BE2C (cell line): Measurements from ENCODE around the gene TUBA8.
A peak's percentile ranks its signal among the peaks of the same experiment; 100 is the strongest.

Experiments
- DNase-seq: peaks from one replicate; pipeline ENCODE4 v3.0.0-alpha.2; 2020
- H3K27me3 ChIP-seq: fragments of 250-450 bp; sonication (Bioruptor Pico); 2 replicates; pipeline ENCODE4 v1.5.1; 2020; ENCODE audit warnings: mild to moderate bottlenecking
- H3K36me3 ChIP-seq: fragments of 250-450 bp; sonication (Bioruptor Pico); 2 replicates; pipeline ENCODE4 v1.5.1; 2020; ENCODE audit warnings: mild to moderate bottlenecking
- H3K4me1 ChIP-seq: fragments of 250-450 bp; sonication (Bioruptor Pico); 2 replicates; pipeline ENCODE4 v1.5.1; 2020
- H3K4me3 ChIP-seq: 2 replicates; pipeline ENCODE4 v1.5.1; 2011; ENCODE audit warnings: low read depth, low read length
- H3K9me3 ChIP-seq: fragments of 250-450 bp; sonication (Bioruptor Pico); 2 replicates; pipeline ENCODE4 v1.5.1; 2020
- CTCF ChIP-seq: IDR thresholded peaks from 2 replicates; pipeline ENCODE4 v1.5.1; 2012; ENCODE audit warnings: mild to moderate bottlenecking, low read depth, low read length

TUBA8 gene

GRCh38 chr22:18075720-18076497 lies 34.7 kb upstream of the TUBA8 start:
- Histone ChIP-seq H3K4me3 (peak overlapping the region; percentile 1; the same call in 1 of the 2 replicates), H3K36me3 (peaks cover 19% of the 10 kb centered on the region), H3K9me3 (no peaks in the 10 kb centered on the region), H3K4me1 (peaks cover 9% of the 10 kb centered on the region), H3K27me3 (no peaks in the 10 kb centered on the region; the same call in 1 of the 2 replicates)
- peak; percentile 65 for DNase-seq
- TF ChIP-seq CTCF = peak; percentile 90

- H3K27me3 ChIP-seq = no peaks in the 10 kb centered on the region
- DNase-seq = no peak
Observed at GRCh38 chr22:18077087-18077638, 33.4 kb upstream of the TUBA8 start.

GRCh38 chr22:18077639-18078328 lies 32.8 kb upstream of the TUBA8 start, which contains the start of gene PEX26:
Gene PEX26 (plus strand): TSS chr22:18077990. CDS start chr22:18078377, 387 bp downstream.
- peaks cover 9% of the 10 kb centered on the region for H3K4me1 ChIP-seq
- no peaks in the 10 kb centered on the region for H3K9me3 ChIP-seq
- peaks cover 27% of the 10 kb centered on the region for H3K36me3 ChIP-seq
- TF ChIP-seq CTCF = no peak
- peak; percentile 93 for DNase-seq
- H3K4me3 ChIP-seq = peak within 1 kb of the TSS; percentile 99
- no peaks in the 10 kb centered on the region for H3K27me3 ChIP-seq

More at GRCh38 chr22:18077087-18077638, 33.4 kb upstream of the TUBA8 start:
- H3K9me3 ChIP-seq = no peaks in the 10 kb centered on the region
- H3K4me3 ChIP-seq = peak overlapping the region; percentile 99
- peaks cover 9% of the 10 kb centered on the region for H3K4me1 ChIP-seq
- H3K36me3 ChIP-seq = peaks cover 27% of the 10 kb centered on the region
- no peak for TF ChIP-seq CTCF

- peak; percentile 38 for DNase-seq
- TF ChIP-seq CTCF = no peak
- H3K27me3 ChIP-seq = no peaks in the 10 kb centered on the region
- H3K9me3 ChIP-seq = no peaks in the 10 kb centered on the region
- peaks cover 33% of the 10 kb centered on the region for H3K36me3 ChIP-seq
- H3K4me1 ChIP-seq = peaks cover 9% of the 10 kb centered on the region
- peak overlapping the region; percentile 99 for H3K4me3 ChIP-seq
Observed at GRCh38 chr22:18078329-18079041, 32.1 kb upstream of the TUBA8 start.

- Histone ChIP-seq H3K36me3 (peaks cover 43% of the 10 kb centered on the region), H3K4me3 (no peak overlapping the region), H3K27me3 (no peaks in the 10 kb centered on the region), H3K9me3 (no peaks in the 10 kb centered on the region), H3K4me1 (peaks cover 9% of the 10 kb centered on the region)
- no peak for DNase-seq
- TF ChIP-seq CTCF = no peak
Observed at GRCh38 chr22:18079706-18080233, 30.8 kb upstream of the TUBA8 start.
